NCI-H2081 treated with DMSO at 0.1 percent for 48 hours (cell line): ENCODE data around the gene TMEM127.

Experiments used
- DNase-seq: peaks from one replicate; lab custom pipeline; 2025; lab: John Stamatoyannopoulos, UW

TMEM127 gene

DNA sequence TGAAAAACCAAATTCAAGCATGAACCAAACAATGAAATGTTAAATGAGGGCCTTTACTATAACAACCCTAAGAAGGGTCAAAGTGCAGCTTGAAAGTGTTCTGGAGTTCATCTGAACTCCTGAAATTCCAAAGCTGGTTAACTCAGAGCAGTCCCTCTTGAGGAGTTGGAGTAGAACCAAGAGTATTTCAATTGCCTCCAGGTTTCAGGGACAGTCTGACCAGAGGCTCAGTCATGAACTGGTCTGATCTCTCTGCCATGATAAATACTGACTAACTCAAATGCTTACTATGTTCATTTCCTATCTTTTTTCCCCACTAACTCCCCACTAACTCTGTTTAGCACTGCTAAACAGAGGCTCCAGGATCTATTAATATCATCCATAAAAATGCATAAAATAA is 59.9 kb downstream of the TMEM127 start:
- DNase-seq = no peak

DNA sequence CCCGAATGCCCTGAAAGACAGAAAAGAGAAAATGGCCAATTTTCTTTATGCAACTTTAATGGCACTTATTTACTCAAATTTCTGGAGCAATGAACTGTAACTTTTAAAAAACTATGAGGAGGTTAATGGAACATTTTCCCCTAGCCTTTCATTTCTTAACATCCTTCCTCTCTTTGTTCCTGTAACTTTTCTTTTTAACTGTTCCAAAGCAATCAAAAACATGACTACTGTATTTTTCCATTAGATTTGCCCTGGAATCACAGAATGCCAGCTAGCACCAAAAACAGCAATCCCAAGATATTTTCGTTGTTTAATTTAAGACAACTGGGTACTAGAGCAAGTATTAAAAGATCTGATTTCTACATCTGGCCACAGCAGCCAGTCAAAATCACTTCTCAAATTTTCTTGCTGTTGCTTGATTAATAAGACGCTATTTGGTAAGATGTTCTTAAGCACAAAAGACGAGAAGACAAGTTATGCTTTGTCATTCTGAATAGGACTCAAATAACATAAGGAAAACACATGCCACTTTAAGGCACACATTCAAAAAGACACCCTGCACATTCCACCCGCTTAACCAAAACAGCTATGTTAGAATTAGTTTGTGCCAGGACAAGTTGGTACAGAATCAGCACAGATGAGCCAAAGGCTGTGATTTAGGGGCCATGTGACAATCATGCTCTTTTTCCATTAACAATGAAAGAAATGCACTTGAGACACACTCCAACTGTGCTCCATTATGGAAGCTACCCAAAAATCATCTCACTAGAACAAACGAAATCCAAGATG is 60.8 kb downstream of the TMEM127 start:
- no peak for DNase-seq

DNA sequence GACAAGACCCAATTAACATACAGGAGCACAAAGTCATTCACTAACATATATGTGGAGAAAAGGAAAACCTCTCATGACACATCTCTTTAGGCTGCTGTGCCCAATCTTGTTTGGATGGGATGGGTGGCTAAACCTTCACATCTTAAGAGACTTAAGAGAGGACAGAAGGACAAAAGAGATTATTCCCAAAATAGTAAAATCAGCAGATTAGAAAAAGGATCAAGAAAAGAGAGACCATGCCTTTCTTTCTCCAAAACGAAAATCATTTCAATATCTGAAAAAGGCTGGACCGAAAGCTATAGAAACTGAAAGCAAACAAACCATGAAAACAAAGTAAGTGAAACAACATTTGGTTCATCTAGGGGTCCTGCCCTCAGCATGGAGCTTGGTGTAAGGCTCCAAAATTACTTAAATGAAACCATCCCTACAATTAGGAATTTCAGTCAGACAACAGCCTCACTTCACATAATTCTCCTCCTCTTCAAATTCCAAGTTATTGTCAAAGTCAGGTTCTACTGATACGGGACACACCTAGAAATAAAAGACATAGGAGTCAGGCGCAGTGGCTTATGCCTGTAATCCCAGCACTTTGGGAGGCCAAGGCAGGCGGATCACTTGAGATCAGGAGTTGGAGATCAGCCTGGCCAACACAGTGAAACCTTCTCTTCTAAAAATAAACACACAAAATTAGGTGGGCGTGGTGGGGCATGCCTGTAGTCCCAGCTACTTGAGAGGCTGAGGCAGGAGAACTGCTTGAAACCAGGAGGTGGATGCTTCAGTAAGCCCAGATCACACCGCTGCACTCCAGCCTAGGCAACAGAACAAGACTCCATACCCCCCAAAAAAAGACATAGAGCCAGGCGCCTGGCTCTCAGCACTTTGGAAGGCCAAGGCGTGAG is 62.4 kb downstream of the TMEM127 start:
- DNase-seq = no peak

DNA sequence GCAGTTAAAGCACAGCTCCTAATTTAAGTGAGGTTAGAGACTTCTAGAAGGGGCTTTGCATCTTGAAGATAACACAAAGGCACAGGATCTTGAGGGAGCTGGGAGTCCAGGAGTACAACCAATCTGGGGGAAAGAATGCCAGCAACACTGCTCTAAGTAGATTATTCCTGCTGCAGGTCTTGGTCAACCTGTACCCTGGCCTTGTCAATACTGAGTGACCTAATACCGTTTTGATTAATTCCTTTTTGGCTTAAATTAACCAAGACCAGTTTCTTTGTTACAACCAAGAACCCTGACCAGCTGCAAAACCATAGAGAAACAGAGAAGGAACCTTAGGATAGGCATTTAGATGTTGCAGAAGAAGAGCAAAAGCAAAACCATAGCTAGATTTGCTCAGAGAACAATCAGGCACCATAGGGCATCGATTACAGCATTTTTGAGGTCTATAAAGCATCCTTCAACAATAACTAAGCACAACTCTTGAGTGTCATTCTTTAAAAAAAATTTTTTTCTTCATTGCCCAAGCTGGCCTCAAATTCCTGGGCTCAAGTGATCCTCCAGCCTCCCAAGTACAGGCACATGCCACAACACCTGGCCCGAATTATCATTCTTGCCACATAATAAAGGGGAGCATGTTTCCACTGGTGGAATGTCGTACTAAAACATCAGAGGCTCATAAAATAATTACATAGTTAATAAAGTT is 63.5 kb downstream of the TMEM127 start:
- DNase-seq = no peak

DNA sequence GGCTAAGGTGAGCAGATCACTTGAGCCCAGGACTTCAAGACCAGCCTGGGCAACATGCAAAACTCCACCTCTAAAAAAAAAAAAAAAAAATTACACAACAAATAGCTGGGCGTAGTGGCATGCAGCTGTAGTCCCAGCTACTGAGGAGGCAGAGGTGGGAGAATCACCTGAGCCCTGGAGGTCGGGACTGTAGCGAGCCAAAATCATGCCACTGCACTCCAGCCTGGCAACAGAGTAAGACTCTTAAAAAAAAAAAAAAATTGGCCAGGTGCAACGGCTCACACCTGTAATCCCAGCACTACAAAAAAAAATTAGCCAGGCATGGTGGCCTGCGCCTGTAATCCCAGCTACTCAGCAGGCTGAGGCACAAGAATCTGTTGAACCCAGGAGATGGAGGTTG is 64.5 kb downstream of the TMEM127 start:
- DNase-seq = no peak

DNA sequence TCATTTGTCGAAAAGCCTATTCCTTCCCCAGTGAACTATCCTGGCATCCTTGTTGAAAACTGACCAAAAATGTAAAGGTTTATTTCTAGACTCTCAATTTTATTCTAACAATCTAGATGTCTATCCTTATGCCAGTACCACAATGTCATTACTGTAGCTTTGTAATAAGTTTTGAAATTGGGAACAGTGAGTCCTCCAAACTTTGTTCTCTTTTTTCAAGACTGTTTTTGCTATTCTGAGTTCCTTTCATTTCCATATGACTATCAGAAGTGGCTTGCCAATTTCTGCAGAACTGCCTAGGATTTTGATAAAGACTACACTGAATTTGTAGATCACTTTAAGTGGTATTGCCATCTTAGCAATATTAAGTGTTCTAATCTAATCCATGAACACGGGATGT is 66.9 kb downstream of the TMEM127 start:
- no peak for DNase-seq
